ENCODE data around the gene IL20.

The IL20 gene

DNA sequence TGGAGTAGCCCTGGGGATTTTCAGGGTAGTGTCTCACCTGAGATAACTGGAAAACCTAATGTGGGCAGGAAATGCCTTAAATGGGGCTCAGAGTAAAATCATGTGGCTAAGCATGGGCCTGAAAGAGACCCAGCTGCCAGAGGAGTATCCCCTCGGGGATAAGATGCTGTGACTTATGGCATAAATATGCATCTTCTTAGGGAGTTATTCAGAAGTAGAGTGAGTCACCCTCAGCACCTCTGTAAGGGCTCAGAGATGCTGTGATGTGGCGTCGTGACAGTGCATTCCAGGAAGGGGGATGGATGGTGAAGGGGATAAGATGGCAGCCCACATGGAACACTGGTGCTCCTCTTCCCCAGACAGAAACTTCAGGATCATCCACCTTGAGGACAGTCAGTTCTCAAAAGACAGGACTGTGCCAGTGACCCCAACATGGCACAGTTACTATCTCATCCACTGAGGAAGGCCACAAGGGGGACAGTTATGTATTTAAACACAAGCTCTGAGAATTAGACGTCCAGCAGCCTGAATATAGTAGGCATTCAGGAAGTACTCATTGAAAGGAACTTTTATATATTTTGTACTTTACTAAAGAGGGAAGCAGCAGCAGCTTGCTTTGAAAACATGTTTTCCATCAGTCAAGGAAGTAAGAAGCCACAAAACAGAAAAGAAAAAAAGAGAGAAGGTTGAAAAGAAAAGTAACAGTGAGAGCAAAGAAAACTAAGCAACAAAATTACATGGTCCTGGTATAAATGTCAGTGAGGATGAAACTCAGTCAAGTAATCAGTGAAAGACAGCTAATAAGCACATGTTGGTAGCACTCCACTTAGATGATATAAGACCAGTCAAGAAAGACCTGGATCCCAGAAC is 40.1 kb downstream of the IL20 start:
- no peak for DNase-seq

DNA sequence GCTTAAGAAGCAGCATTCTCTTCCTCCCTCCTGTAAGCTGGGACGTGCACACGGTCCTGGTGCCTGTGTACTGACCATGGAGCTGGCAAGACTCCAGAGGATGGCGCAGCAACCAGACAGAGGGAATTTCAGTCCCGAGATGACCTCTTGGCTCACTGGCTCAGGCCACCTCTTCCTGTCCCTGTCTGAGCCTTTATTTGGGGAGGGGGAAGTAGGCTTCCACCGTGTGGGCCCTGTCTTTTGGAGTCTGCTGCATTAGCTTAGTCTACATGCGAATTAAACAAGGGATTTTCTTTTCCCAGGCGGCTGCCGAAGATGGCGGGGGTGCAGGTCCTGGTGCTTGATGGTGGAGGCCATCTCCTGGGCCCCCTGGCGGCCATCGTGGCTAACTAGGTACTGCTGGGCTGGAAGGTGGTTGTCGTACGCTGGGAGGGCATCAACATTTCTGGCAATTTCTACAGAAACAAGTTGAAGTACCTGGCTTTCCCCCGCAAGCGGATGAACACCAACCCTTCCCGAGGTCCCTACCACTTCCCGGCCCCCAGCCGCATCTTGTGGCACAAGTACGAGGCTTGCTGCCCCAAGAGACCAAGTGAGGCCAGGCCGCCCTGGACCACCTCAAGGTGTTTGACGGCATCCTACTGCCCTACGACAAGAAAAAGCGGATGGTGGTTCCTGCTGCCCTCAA is 42.0 kb downstream of the IL20 start:
- no peak for DNase-seq

DNA sequence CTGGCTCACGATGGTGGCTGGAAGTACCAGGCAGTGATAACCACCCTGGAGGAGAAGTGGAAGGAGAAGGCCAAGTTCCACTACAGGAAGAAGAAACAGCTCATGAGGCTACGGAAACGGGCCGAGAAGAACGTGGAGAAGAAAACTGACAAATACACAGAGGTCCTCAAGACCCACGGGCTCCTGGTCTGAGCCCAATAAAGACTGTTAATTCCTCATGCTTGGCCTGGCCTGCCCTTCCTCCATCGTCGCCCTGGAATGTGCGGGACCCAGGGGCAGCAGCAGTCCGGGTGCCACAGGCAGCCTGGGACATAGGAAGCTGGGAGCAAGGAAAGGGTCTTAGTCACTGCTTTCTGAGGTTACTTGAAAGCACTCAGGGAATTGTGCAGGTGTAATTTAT is 42.6 kb downstream of the IL20 start:
- no peak for DNase-seq

DNA sequence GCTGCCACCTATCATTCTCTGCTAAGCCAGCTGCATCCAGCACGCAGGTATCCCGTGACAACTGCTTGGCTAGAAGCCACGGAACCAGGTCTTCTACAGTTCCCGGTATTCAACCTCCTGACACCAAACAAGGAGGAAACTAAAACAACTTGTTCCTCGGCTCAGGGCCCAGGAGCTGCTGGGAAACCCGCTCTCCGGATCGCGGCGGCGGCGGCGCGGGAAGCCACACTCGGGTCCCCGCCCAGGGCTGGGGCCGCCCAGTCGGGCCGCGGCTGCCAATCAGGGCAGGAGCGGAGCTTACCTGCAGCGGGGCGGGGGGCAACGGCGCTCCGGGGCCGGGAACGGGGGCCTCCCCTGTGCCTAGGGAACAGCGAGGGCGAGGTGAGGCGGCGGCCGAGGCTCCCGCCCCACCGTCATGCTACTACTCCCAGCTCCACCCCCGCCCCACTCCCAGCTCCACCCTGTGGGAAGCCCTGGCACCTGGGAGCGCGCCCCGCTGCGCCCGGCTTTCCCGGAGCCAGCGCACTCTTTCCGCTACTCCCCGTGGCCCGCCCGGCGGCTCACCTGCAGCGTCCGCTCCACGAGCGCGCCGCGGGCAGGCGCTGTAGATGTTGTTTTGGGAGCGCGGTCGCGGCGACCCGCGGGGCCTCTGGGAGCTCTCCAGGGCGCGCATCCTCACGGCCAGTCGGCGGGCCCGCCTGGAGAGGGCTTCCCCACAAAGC is 43.9 kb downstream of the IL20 start:
- no peak for DNase-seq

DNA sequence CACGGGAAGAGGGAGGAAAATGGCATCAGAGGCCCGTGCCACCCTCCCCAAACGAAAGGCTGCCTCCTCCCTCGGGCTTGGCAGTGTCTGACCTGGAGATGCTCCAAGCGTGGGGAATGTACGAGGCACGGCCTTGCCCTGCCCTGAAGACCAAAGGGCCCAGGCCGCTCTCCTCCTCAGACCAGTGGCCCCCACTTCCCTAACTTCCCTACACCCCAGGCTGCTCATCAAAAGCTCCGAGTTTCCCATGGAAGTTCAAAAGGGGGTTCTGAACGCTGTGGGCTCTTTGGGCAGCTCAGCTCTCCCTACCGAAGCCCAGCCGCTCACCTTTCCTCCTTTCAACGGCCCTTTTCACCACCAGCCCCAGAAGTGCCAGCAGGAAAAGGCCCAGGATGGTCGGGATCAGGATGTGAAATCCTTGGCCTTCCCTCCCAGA is 44.5 kb downstream of the IL20 start:
- DNase-seq: no peak

DNA sequence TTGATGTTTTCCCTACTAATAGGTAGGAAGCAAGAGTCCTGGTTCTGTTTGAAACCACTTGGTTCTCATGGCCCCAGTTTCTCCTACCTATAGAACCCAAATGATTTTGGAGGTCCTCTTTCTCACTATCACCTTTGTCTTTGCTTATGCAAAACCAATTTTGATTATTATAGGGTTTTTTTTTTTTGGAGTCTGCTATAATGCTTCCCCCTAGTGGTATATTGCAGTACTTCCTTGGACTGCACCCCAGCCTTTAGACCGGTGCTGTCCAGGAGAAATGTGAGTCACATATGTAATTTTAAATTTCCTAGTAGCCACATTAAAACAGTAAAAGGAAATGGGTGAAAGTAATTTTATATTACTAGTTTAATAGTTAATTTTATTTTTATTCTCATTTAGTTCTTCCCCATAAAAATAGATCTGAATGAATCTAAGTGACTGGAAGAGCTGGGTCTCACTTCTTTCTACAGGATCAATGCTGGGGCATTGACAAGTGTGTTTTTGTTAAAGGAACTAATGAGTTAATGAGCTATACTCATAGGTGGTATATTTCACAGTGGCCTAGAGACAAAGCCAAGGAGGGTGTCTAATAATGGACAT is 45.7 kb downstream of the IL20 start:
- DNase-seq: no peak

DNA sequence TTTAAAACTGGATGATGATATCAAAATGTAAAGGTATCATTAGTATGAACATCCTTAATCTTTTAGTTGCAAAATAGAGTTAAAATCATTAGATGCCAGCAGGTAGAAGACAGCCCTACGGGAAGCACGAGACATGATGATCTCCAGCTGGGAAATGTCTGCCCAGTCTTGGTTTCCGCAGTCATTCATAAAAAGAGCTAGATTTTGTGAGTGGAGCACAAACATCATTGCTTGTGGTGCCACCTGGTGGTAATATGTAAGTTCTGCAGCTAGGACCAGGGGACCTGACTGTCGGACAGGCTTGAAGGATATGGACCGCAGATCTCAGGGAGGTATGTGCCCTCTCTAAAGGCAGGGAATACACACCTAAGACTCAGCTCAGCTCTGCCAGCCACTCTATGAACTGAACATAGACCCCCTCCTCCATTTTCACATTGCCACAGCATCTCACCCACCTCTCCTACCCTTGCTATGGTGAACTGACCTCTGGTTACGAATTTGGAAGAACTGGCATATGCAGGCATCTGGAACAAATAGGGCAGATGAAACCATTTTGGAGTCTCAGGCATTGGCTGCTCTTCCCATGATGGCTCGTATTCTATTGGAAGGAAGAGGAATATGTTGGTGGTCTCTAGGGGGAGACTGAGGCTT is 47.1 kb downstream of the IL20 start:
- peak; percentile 19 to 77 for DNase-seq

DNA sequence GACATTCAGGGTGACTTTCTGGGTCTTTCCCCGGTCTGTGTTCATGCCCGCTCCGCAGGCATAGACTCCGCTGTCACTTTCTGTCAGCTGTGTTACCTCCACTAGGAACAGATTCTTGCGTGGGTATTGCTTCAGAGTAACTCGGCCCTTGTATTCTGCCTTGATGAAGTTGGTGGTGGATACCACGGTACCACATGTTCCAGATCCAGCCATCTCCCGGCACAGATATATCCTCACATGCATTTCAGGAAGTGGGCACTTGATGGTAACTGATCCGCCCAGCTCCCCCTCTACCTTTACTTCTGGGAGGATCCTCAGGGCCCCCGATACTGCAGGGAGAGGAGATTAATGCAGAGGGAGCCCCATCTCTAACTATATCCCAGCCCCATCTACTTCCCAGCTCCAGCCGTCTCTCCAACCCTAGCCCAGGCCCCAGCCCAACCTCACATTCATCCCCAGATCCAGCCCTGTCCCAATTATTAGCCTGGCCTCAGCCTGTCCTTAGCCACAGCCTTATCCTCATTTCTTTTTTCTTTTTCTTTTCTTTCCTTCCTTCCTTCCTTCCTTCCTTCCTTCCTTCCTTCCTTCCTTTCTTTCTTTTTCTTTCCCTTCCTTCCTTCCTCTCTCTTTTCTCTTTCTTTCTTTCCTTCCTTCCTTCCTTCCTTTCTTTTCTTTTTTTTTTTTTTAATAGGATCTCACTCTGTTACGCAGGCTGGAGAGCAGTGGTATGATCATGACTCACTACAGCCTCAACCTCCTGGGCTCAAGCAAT is 48.5 kb downstream of the IL20 start:
- no peak for DNase-seq

DNA sequence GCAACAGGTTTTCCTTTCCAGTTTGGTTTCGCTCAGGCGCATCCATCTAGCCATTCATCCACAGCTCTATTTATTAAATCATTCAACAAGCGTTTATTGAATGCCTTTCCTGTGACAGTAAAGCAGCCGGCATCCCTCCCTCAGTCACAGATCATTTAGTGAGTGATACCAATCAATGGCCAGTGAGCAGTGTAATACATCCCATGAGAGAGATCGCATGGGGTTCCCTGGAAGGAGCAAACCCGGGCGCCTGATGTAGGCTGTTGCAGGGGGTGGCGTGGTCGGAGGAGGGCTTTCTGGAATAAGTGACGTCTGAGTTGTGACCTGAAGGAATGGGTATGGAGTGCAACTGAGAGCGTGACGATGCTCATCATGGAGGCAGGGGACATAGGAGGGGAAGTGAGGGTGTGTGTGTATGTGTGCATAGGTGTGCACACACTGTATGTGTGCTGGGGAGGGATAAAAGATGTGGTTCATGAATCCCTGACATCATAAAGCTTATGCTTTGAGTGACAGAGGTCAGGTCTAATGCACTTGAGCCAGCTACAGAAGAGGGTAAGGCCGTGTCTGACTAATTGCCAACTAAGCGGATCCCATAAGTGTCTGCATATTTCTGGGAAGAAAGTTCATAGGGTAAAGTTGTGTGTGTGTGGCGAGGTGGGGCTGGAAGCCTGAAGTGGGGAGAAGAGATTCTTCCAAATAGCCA is 49.8 kb downstream of the IL20 start:
- DNase-seq: no peak

DNA sequence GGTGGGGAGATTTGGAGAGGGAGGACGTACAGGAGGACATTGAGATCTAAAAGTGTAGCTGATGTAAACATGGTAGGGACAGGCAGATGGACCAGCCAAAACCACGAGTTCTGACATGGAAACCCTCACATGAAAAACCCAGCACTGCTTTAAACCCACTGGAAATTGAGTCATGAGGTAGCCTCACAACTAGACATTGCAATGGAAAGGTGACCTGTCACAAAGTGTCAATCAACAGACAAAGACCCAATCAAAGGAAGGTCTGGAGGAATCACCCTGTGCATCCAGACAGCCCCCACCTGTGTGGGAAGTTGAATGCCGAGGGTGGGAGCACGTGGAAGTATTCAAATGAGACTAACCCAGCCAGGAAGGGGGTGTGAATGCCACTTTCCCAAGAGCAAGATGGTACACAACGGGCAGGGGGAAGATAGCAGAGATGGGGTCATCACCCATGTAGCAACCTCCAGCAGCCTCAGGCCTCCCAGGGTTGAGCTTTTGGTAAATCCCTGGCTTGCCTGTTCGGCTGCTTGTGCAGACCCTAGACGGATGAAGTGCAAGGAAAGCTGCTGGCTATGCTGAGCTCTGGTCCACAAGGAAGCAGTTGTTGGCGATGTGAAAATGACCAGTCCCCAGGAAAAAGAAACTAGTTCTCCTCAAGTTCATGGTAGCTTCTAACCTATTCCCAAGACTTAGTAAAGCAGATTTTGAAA is 50.7 kb downstream of the IL20 start:
- DNase-seq: no peak

DNA sequence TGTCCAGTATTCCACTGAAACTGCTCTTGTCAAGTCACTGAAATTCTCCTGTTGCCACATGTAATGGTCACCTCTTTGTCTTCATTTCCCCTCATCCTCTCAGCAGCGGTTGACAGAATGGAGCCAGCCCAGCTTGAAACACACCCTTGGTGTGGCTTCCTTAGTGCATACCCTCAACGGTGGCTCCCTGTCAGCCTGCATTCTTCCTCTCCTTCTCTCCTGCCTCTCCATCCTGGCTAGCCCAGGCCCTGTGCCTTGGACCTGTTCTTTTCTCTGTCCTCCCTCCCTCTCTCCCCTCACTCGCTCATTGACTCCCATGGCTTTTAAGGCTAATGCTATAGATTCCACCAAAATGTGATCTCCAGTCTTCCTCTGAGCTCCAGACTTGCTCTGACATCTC is 52.7 kb downstream of the IL20 start:
- no peak for DNase-seq

Data from cerebellar nuclear complex (tissue), 1 donor.